Measurements from ENCODE around the gene ABR.

Gene ABR

GRCh38 chr17:1181753-1182137 lies 2.0 kb upstream of the ABR start:
- no peak for TF ChIP-seq CTCF (IDR thresholded peaks at IDR 0.05; ENCODE audit: borderline replicate concordance, insufficient read depth, low read depth, low read length)
- peak overlapping the region; percentile 52 for H3K4me3 ChIP-seq (ENCODE audit: low read depth, low read length)

DNA sequence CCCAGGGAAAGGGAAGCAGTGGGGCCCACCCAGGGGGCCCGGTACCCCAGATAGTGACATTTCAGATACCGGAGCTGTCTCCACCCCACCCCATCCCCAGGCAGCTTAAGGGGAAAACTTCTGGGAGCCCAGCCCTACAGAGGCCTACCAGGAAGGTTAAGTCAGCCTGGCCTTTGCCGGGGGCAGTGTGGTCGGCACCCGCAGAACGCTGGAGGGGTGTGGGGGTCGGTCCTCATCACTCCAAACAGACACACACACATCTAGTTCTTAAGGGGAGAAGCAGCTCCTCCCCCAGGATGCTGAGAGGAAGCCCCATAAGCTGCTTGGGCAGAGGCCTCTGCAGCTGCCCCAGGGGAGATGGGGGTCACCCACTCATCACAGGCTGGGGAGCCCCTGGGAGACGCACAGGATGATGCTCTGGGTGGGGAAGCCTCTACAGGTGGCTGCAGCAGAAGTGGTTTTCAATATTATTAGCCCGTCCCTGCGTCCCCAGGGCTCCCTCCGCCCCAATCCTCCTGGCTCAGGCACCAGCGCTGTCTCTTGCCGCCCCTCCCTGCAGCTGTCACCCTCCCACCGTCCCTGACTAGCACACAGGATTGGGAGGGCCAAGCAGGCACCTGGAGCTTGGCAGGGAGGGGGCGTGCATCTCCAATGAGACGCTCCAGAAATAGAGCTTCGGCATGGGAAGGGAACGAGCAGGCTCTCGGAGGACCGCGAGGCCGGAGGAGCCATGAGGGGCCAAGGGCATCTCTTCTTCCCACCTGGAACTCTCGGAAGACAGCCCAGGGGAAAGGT lies 1.4 kb upstream of the ABR start:
- peak overlapping the region; percentile 52 for H3K4me3 ChIP-seq (ENCODE audit: low read depth, low read length)
- no peak for TF ChIP-seq CTCF (IDR thresholded peaks at IDR 0.05; ENCODE audit: borderline replicate concordance, insufficient read depth, low read depth, low read length)

DNA sequence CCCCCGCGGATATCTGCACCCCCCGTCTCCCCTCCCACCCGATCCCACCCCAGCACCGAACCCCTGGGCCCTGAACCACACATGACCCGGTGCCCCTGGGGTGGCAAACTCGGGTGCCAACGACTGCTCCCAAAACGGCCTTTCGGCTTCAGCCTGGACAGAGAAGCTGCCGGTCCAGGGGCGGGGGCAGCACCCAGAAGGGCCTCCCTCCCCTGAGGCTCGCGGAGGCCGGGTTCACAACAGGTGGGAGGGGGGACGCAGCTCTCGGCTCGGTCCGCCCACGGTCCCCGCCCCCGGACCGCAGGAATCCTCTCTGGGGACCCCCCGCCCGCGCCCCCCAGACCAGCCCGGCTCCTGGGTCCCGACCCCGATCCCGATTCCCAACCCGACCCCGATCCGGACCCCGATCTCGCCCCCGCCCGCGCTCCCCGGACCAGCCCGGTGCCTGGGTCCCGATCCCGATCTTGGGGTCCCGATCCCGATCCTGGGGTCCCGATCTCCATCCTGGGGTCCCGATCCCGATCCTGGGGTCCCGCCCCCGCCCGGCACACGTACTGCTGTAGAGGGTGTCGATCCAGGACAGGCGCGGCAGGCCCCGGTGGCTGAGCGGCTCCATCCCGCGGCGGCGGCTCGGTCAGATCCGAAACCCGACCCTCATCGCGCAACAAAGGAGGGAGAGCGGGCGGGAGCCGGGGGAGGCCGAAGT lies 516 bp downstream of the ABR start:
- H3K4me3 ChIP-seq (ENCODE audit: low read depth, low read length): peak overlapping the region; percentile 62
- TF ChIP-seq CTCF (IDR thresholded peaks at IDR 0.05; ENCODE audit: borderline replicate concordance, insufficient read depth, low read depth, low read length): no peak

DNA sequence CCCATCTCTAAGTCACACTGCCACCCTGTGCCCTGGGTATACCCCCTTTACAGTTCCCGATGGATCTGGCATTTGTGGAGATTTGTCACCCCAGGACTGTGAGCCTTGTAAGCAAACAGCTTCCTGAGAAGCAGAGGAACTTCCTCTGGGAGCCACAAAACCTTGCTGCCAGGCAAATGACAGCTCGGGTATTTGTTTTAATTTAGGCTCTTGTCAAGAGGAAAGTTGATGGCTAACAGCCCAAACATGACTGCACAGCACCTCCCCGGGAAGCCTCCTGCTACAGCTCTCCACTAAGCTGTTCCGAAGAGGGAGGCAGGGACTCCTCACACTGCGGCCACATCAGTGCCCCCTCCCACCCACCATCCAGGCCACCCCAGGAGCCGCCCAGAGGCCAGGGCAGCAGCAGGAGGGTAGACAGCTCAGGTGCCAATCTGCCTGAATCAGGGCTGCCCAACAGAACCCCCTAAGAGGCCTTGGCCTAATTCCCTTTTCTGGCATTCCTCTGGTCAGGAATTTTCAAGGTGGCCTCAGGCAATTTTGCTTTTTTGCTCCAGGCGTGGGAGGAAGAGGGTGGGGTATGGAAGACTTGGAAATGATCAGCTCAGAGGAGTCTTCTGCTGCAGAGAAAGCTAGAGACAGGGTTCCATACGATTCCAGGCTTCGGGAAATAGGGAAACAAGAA lies 2.6 kb downstream of the ABR start:
- TF ChIP-seq CTCF (IDR thresholded peaks at IDR 0.05; ENCODE audit: borderline replicate concordance, insufficient read depth, low read depth, low read length): no peak
- H3K4me3 ChIP-seq (ENCODE audit: low read depth, low read length): no peak overlapping the region

- TF ChIP-seq CTCF (IDR thresholded peaks at IDR 0.05; ENCODE audit: borderline replicate concordance, insufficient read depth, low read depth, low read length): no peak
These were observed 5.4 kb downstream of the ABR start for GRCh38 chr17:1174263-1174880.

DNA sequence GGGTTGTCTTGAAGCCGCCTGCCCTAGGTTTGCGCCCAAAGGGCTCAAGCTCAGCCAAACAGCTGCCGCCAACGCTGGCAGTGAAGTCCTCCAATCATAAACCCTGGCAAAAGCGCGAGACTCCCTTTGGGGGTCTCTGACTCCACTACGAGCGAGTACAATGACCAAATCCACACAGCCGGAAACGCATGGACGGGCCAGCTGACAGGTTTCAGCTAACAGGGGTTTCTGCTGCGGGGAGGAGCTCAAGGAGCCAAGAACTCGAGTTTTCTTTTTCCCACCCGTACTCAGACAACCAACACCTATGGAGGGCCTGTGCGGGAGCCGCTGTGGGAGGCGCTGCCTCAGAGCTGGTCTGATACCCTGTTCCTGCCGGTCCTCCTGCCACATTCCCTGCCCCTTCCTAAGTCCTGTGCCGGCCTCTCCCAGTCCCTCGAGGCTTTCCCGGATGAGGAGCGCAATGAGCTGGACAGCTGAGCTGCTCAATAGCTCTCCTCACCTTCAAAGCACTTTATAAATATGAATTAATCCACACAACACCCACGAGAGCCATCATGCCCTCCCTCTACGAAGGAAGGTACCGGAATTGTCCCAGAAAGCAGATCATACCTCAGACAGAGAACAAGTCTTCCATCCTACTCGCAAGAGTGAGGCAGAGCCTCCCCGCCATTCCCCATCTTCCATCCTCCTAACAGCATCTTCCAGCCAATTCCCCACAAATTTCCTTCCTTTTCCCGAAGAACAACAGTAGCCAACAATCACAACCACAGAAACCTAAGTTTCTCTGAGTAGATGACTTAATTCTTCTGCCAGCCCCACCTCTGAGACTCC lies 6.1 kb downstream of the ABR start:
- TF ChIP-seq CTCF (IDR thresholded peaks at IDR 0.05; ENCODE audit: borderline replicate concordance, insufficient read depth, low read depth, low read length): no peak
- H3K4me3 ChIP-seq (ENCODE audit: low read depth, low read length): no peak overlapping the region

More at GRCh38 chr17:1174263-1174880, 5.4 kb downstream of the ABR start:
- H3K4me3 ChIP-seq (ENCODE audit: low read depth, low read length): no peak overlapping the region

All from GM12875 (cell line).